A673 (cell line): Measurements from ENCODE around the gene PDS5A. TPM values are rescaled to one million over a fixed set of nuclear protein-coding genes. Genes with fewer than 3 reads are reported as not detected.

Experiments used
- BruUV-seq: library from RNA; stranded (reverse); fragments of 400-500 nt; replicated peaks from 2 replicates; lab custom pipeline; 2021; lab: Mats Ljungman, UMichigan
- CTCF ChIA-PET: fragments of 300-600 bp; sonication (Branson Sonifier 250); formaldehyde crosslinking; loops from one replicate; lab custom pipeline; 2022; ENCODE audit warnings: antibody characterized with exemption; lab: Charles Lee
- POLR2A ChIA-PET: fragments of 300-600 bp; sonication (Branson Sonifier 250); formaldehyde crosslinking; loops from one replicate; lab custom pipeline; 2022; ENCODE audit warnings: antibody characterized with exemption; ENCODE audit not compliant: low non-redundant PET; lab: Charles Lee
- DNase-seq: peaks from one replicate; pipeline ENCODE4 v3.0.0-alpha.2; 2015; ENCODE audit warnings: low spot score
- H3K27ac ChIP-seq: fragments of 200-600 bp; sonication (generic); 2 replicates; pipeline ENCODE4 v1.5.1; 2016; ENCODE audit warnings: mixed run types, low read depth, mild to moderate bottlenecking, mixed read lengths, antibody characterized with exemption, low read length; ENCODE audit not compliant: poor library complexity, severe bottlenecking
- H3K27me3 ChIP-seq: fragments of 200-600 bp; sonication (generic); replicated peaks from 2 replicates; pipeline ENCODE4 v1.6.1; 2017; ENCODE audit warnings: mixed run types, low read depth, mild to moderate bottlenecking, mixed read lengths, antibody characterized with exemption, low read length; ENCODE audit not compliant: insufficient read depth, poor library complexity
- H3K36me3 ChIP-seq: fragments of 200-600 bp; sonication (generic); 2 replicates; pipeline ENCODE4 v1.6.1; 2016; ENCODE audit warnings: mixed run types, mild to moderate bottlenecking, mixed read lengths, antibody characterized with exemption, low read length; ENCODE audit not compliant: insufficient read depth, poor library complexity, severe bottlenecking
- H3K4me1 ChIP-seq: fragments of 200-600 bp; sonication (generic); 2 replicates; pipeline ENCODE4 v1.6.1; 2017; ENCODE audit warnings: mixed run types, mild to moderate bottlenecking, mixed read lengths, antibody characterized with exemption, low read length; ENCODE audit not compliant: insufficient read depth, poor library complexity, severe bottlenecking
- H3K4me3 ChIP-seq: fragments of 200-600 bp; sonication (generic); 2 replicates; pipeline ENCODE4 v1.5.1; 2016; ENCODE audit warnings: low read depth, mixed run types, mild to moderate bottlenecking, mixed read lengths, low read length; ENCODE audit not compliant: poor library complexity, severe bottlenecking
- H3K9me3 ChIP-seq: fragments of 200-600 bp; sonication (generic); 2 replicates; pipeline ENCODE4 v1.6.1; 2016; ENCODE audit warnings: mixed run types, low read depth, mild to moderate bottlenecking, mixed read lengths, antibody characterized with exemption, low read length; ENCODE audit not compliant: poor library complexity, severe bottlenecking
- EZH2 ChIP-seq: fragments of 200-600 bp; sonication (generic); IDR thresholded peaks from 2 replicates; pipeline ENCODE4 v1.6.1; 2017; ENCODE audit warnings: borderline replicate concordance, low read depth, mild to moderate bottlenecking, mixed read lengths, antibody characterized with exemption, low read length; ENCODE audit not compliant: poor library complexity, severe bottlenecking
- intact Hi-C: fragments of 100-400 bp; cut with micrococcal nuclease; formaldehyde crosslinking; loops from one replicate; pipeline ENCODE4 v1.10.0; 2022; ENCODE audit not compliant: unreplicated experiment
- total RNA-seq: library from RNA; stranded (reverse); gene quantifications from 2 replicates; pipeline ENCODE4 v1.2.3, GENCODE V29; 2021
- TF ChIP-seq, protein P1 (sequence below): fragments of 300-800, 200-600 bp; sonication (generic); conservative IDR thresholded peaks from 2 replicates; pipeline ENCODE4 v1.5.1; 2017; ENCODE audit warnings: low read depth, mild to moderate bottlenecking, antibody characterized with exemption, low read length, moderate library complexity, mixed read lengths

Gene PDS5A
- total RNA-seq, 1 experiment from 2014 or later = 104 TPM

DNA sequence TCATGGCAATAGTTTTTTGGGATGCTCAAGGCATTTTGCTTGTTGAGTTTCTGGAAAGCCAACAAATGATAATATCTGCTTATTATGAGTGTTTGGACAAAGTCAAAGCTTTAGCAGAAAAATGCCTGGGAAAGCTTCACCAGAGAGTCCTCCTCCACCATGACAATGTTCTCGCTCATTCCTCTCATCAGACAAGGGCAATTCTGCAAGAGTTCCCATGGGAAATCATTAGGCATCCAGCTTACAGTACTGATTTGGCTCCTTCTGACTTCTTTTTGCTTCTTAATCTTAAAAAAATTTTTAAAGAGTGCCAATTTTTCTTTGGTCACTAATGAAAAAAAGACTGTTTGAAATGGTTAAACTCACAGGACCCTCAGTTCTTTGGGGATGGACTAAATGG is 143.4 kb downstream of the PDS5A start:
- no TSS peak for BruUV-seq
- H3K9me3 ChIP-seq = no peaks in the 10 kb centered on the region
- ChIA-PET CTCF (no interaction called here), POLR2A (no interaction called here)
- H3K4me1 ChIP-seq = no peaks in the 10 kb centered on the region
- H3K4me3 ChIP-seq = no peak overlapping the region
- H3K36me3 ChIP-seq = peaks cover 30% of the 10 kb centered on the region
- no peak for DNase-seq
- TF ChIP-seq EZH2 = no peak
- TF ChIP-seq, protein P1, sequence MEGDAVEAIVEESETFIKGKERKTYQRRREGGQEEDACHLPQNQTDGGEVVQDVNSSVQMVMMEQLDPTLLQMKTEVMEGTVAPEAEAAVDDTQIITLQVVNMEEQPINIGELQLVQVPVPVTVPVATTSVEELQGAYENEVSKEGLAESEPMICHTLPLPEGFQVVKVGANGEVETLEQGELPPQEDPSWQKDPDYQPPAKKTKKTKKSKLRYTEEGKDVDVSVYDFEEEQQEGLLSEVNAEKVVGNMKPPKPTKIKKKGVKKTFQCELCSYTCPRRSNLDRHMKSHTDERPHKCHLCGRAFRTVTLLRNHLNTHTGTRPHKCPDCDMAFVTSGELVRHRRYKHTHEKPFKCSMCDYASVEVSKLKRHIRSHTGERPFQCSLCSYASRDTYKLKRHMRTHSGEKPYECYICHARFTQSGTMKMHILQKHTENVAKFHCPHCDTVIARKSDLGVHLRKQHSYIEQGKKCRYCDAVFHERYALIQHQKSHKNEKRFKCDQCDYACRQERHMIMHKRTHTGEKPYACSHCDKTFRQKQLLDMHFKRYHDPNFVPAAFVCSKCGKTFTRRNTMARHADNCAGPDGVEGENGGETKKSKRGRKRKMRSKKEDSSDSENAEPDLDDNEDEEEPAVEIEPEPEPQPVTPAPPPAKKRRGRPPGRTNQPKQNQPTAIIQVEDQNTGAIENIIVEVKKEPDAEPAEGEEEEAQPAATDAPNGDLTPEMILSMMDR = no peak
- H3K27me3 ChIP-seq = no peaks in the 10 kb centered on the region
- intact Hi-C loops = no loop called here
- no peak overlapping the region for H3K27ac ChIP-seq

DNA sequence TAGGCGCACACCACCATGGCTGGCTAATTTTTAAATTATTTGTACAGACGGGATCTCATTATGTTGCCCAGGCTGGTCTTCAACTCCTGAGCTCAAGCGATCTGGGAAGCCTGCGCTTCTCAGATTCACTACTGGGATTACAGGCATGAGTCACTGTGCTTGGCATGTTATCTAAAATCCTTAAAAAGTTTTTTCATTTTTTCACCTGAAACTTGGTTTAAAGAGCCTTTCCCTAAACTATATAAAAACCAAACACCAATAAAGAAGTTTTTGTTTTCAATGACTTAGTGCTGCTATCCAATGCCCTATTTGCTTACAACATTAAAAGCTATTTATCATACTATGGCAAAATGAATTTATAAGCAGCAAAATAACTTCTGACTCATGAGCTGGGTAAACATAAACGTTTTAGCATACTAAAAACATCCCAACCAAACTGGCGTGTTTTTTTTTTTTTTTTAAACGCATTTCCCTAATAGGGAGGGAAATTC is 151.9 kb downstream of the PDS5A start:
- Histone ChIP-seq H3K36me3 (peaks cover 24% of the 10 kb centered on the region), H3K4me1 (peaks cover 40% of the 10 kb centered on the region), H3K27me3 (no peaks in the 10 kb centered on the region), H3K9me3 (no peaks in the 10 kb centered on the region), H3K27ac (peak overlapping the region; percentile 72), H3K4me3 (no peak overlapping the region)
- ChIA-PET CTCF (no interaction called here), POLR2A (no interaction called here)
- DNase-seq = peak; percentile 53
- no TSS peak for BruUV-seq
- intact Hi-C loops = no loop called here
- no peak for TF ChIP-seq EZH2
- TF ChIP-seq, protein P1 = no peak

DNA sequence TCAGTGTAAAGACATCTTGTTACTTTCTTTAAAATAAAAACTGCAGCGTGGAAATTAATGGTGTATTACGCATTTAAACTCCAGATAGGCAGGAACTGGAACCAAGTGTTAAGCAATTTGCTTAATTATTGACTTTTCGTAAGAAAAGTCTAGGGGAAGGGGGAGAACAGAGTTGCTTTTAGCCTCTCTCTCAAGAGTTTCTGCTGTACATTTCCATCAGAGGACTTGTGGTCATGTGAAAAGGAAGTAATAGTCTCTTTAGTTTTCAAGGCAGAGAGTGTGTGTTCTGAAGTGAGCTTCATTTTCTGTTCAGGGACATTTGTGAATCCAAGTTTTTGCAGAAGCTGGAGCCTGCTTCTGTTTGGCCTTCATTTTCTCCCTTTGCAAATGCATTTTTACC is 152.6 kb downstream of the PDS5A start:
- POLR2A ChIA-PET = no interaction called here
- H3K27ac ChIP-seq = peak overlapping the region; percentile 72
- H3K36me3 ChIP-seq = peaks cover 21% of the 10 kb centered on the region
- peaks cover 40% of the 10 kb centered on the region for H3K4me1 ChIP-seq
- H3K27me3 ChIP-seq = no peaks in the 10 kb centered on the region
- CTCF ChIA-PET = no interaction called here
- H3K4me3 ChIP-seq = no peak overlapping the region
- intact Hi-C loops = no loop called here
- TF ChIP-seq EZH2 = no peak
- no peaks in the 10 kb centered on the region for H3K9me3 ChIP-seq
- no peak for DNase-seq
- no TSS peak for BruUV-seq

DNA sequence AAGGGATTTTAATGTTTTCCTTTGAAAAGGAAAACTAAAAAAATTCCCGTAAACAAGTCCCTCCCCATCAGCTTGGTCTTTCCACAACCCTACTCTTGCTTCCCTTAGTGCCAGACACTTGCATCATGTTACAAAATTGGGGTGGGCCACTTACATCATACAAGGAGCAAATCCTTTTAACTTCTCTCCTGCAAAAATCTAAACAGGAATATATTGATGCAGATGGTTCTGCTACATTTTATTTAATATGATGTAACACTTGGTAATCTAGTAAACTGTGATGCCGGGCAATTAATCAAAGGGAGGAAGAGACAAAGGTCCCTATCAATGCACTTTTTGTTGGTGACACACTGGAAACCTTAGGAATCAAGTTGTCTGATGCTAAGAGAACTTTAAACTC is 154.5 kb downstream of the PDS5A start:
- H3K27ac ChIP-seq = peak overlapping the region; percentile 72
- peak; percentile 63 for DNase-seq
- peaks cover 12% of the 10 kb centered on the region for H3K36me3 ChIP-seq
- no peaks in the 10 kb centered on the region for H3K27me3 ChIP-seq
- TF ChIP-seq EZH2 = no peak
- TF ChIP-seq, protein P1 = no peak
- POLR2A ChIA-PET = no interaction called here
- intact Hi-C loops = no loop called here
- peaks cover 40% of the 10 kb centered on the region for H3K4me1 ChIP-seq
- no peak overlapping the region for H3K4me3 ChIP-seq
- CTCF ChIA-PET = no interaction called here
- no TSS peak for BruUV-seq
- no peaks in the 10 kb centered on the region for H3K9me3 ChIP-seq
